ENCODE data around the gene HDAC1. TPM values are rescaled to one million over a fixed set of nuclear protein-coding genes. Genes with fewer than 3 reads are reported as not detected.

Gene HDAC1
- polyA plus RNA-seq, 3 donors = 73.8 to 95.0 (median 88.7) TPM

DNA sequence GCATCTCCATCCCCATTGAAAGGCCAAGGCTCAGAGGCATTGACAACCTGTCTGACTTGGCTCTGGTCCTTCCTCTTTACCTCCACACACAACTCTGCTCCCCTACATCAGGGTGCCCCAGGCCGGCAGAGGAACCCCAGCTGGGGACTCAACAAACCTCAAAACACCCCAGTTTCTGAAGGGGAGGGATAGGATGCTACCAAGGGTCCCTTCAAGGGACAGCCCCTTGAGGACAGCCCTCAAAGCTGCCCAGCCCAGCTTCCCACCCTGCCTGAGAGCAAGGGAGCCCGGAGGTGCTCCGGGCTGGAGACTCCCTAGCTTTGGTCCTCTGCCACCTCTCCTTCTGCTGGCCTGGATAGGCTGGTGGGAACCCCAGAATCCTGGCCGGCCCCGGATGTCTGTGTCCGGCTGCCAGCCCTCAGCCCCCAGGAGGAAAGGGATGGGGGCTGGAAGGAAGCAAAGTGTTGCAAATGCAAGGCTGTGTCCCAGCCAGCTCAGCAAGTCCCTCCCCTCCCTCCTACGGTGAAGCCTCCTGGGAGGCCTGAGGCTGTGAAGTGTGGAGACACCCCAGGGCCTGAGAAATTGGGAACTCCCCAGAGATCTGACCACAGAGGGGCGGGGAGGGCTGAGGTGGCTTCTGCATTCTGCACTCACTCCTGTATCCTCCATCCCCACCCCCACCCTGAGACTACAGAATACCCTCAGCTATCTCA, 45.2 kb downstream of the HDAC1 start:
- Mint-ChIP-seq H3K9me3 (peaks cover 0 to 8% (median 4%) of the 10 kb centered on the region in 7 donors), H3K27ac (peak overlapping the region; percentile 95 to 99 (median 99)), H3K36me3 (peaks cover 33 to 47% of the 10 kb centered on the region in 2 donors), H3K27me3 (ENCODE audit: low read depth in 3 of 3) (peaks cover 22 to 25% (median 24%) of the 10 kb centered on the region in 3 donors), H3K4me3 (peak overlapping the region; percentile 71 to 85), H3K4me1 (peaks cover 57% of the 10 kb centered on the region)
- Histone ChIP-seq H2AFZ (ENCODE audit: insufficient read depth, low read depth, low read length, poor library complexity, severe bottlenecking) (no peak overlapping the region), H3K4me2 (replicated peaks; ENCODE audit: extremely low read depth, low read length, poor library complexity, severe bottlenecking) (peak overlapping the region; percentile 83), H4K20me1 (ENCODE audit: insufficient read depth, low read length) (peaks cover 31% of the 10 kb centered on the region), H3K9me3 (replicated peaks in 1 of 2; ENCODE audit: control insufficient read depth in 1 of 2, insufficient read depth in 1 of 2, low read length in 2 of 2) (no peaks in the 10 kb centered on the region), H3K27ac (ENCODE audit: low read depth in 1 of 2, low read length in 2 of 2) (peak overlapping the region; percentile 94 to 100), H3K4me3 (replicated peaks in 1 of 3; ENCODE audit: low read depth in 2 of 3, low read length in 3 of 3) (peak overlapping the region in 2 of 3 experiments; percentile 17 to 76), H3K4me1 (ENCODE audit: control insufficient read depth in 1 of 2, insufficient read depth in 2 of 2, low read length in 2 of 2) (peaks cover 51 to 71% of the 10 kb centered on the region in 2 donors), H3K79me2 (ENCODE audit: insufficient read depth, low read length) (no peaks in the 10 kb centered on the region), H3K27me3 (ENCODE audit: control insufficient read depth in 2 of 2, insufficient read depth in 2 of 2, low read length in 2 of 2) (peaks cover 7 to 15% of the 10 kb centered on the region in 2 donors), H3K36me3 (replicated peaks in 1 of 2; ENCODE audit: control insufficient read depth in 1 of 2, insufficient read depth in 2 of 2, low read length in 2 of 2) (peaks cover 14 to 22% of the 10 kb centered on the region in 2 donors), H3K9ac (ENCODE audit: insufficient read depth, low read length, poor library complexity, severe bottlenecking) (peak overlapping the region; percentile 87)
- WGBS (ENCODE audit: insufficient coverage) = 37% methylated on average over 4 of the region's 8 CpGs
- intact Hi-C loops (cut with micrococcal nuclease) = loop anchor here (2.0 to 5.0 kb wide), 4 partner anchors 14 to 400 kb away; partner anchors contain the start of genes BSDC1 (in 1 of the 2) and PTP4A2 (in 1 of the 2)
- peak; percentile 97 to 98 (median 97) for DNase-seq
- TF ChIP-seq, protein P1, sequence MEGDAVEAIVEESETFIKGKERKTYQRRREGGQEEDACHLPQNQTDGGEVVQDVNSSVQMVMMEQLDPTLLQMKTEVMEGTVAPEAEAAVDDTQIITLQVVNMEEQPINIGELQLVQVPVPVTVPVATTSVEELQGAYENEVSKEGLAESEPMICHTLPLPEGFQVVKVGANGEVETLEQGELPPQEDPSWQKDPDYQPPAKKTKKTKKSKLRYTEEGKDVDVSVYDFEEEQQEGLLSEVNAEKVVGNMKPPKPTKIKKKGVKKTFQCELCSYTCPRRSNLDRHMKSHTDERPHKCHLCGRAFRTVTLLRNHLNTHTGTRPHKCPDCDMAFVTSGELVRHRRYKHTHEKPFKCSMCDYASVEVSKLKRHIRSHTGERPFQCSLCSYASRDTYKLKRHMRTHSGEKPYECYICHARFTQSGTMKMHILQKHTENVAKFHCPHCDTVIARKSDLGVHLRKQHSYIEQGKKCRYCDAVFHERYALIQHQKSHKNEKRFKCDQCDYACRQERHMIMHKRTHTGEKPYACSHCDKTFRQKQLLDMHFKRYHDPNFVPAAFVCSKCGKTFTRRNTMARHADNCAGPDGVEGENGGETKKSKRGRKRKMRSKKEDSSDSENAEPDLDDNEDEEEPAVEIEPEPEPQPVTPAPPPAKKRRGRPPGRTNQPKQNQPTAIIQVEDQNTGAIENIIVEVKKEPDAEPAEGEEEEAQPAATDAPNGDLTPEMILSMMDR (IDR thresholded peaks at IDR 0.05) = no peak

DNA sequence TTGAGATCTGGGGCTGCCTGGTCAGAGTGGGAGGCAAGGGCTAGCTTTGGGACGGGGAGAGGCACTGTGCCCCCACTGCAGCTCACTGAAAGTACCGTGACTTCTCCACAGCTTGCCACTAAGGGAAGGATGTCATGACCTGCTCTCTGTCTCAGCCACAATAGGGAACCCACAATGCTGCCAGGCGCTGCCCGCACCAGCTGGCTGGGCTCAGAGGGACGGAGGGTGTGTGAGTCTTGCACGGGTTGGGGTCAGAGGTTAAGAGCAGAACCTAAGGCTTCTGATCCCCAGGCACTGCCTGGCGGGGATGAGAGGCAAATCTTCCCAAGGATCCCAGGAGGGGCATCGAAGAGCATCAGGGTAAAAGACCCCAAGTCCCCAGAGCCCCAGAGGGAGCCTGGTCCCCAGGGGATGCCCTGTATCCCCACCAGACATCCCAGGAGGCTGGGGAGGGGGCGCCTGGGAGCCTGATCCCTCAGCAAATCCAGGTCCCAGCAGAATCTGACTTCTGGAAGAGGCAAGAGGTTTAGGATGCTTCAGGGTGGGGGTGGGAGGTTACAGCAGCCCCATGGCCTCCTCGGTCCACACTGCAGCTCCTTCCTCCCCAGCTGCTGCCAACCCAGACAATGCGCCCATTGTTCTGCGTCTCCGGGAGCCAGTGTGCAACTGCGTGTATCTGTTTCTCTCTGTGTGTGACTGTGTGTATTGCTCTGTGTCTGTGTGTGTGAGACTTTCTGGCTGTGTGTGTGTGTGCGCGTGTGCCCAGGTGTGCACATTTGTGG, 46.2 kb downstream of the HDAC1 start:
- Histone ChIP-seq H3K4me1 (ENCODE audit: control insufficient read depth in 1 of 2, insufficient read depth in 2 of 2, low read length in 2 of 2) (peaks cover 51 to 76% of the 10 kb centered on the region in 2 donors), H3K36me3 (replicated peaks in 1 of 2; ENCODE audit: control insufficient read depth in 1 of 2, insufficient read depth in 2 of 2, low read length in 2 of 2) (peaks cover 5 to 13% of the 10 kb centered on the region in 2 donors), H3K4me2 (replicated peaks; ENCODE audit: extremely low read depth, low read length, poor library complexity, severe bottlenecking) (peak overlapping the region; percentile 83), H3K27me3 (ENCODE audit: control insufficient read depth in 2 of 2, insufficient read depth in 2 of 2, low read length in 2 of 2) (peaks cover 7 to 15% of the 10 kb centered on the region in 2 donors), H3K27ac (ENCODE audit: low read depth in 1 of 2, low read length in 2 of 2) (peak overlapping the region; percentile 94 to 100), H3K4me3 (replicated peaks in 1 of 3; ENCODE audit: low read depth in 2 of 3, low read length in 3 of 3) (peak overlapping the region in 2 of 3 experiments; percentile 17 to 76), H3K79me2 (ENCODE audit: insufficient read depth, low read length) (no peaks in the 10 kb centered on the region), H4K20me1 (ENCODE audit: insufficient read depth, low read length) (peaks cover 21% of the 10 kb centered on the region), H3K9me3 (replicated peaks in 1 of 2; ENCODE audit: control insufficient read depth in 1 of 2, insufficient read depth in 1 of 2, low read length in 2 of 2) (no peaks in the 10 kb centered on the region), H2AFZ (ENCODE audit: insufficient read depth, low read depth, low read length, poor library complexity, severe bottlenecking) (no peak overlapping the region), H3K9ac (ENCODE audit: insufficient read depth, low read length, poor library complexity, severe bottlenecking) (peak overlapping the region; percentile 87)
- peaks cover 64% of the 10 kb centered on the region for H3K4me1 Mint-ChIP-seq
- intact Hi-C loops (cut with micrococcal nuclease) = loop anchor here (2.0 to 5.0 kb wide), 4 partner anchors 13 to 401 kb away; partner anchors contain the start of genes BSDC1 (in 1 of the 2) and PTP4A2 (in 1 of the 2)
- H3K4me3 Mint-ChIP-seq = peak overlapping the region; percentile 71 to 85
- H3K27me3 Mint-ChIP-seq (ENCODE audit: low read depth in 3 of 3) = peaks cover 26 to 33% (median 28%) of the 10 kb centered on the region in 3 donors
- peak overlapping the region; percentile 95 to 99 (median 99) for H3K27ac Mint-ChIP-seq
- peaks cover 0 to 8% (median 4%) of the 10 kb centered on the region in 7 donors for H3K9me3 Mint-ChIP-seq
- TF ChIP-seq, protein P1 (IDR thresholded peaks at IDR 0.05) = no peak
- peak; percentile 93 to 94 (median 94) for DNase-seq
- WGBS (ENCODE audit: insufficient coverage) = 41% methylated on average over 10 of the region's 16 CpGs
- H3K36me3 Mint-ChIP-seq = peaks cover 25 to 38% of the 10 kb centered on the region in 2 donors

All from CD14-positive monocyte (primary cell).